ENCODE measurements around the gene PRKD2. TPM values are rescaled to one million over a fixed set of nuclear protein-coding genes. Genes with fewer than 3 reads are reported as not detected.

PRKD2 gene
- polyA plus RNA-seq, 3 donors = 6.5 to 46.9 (median 8.1) TPM

DNA sequence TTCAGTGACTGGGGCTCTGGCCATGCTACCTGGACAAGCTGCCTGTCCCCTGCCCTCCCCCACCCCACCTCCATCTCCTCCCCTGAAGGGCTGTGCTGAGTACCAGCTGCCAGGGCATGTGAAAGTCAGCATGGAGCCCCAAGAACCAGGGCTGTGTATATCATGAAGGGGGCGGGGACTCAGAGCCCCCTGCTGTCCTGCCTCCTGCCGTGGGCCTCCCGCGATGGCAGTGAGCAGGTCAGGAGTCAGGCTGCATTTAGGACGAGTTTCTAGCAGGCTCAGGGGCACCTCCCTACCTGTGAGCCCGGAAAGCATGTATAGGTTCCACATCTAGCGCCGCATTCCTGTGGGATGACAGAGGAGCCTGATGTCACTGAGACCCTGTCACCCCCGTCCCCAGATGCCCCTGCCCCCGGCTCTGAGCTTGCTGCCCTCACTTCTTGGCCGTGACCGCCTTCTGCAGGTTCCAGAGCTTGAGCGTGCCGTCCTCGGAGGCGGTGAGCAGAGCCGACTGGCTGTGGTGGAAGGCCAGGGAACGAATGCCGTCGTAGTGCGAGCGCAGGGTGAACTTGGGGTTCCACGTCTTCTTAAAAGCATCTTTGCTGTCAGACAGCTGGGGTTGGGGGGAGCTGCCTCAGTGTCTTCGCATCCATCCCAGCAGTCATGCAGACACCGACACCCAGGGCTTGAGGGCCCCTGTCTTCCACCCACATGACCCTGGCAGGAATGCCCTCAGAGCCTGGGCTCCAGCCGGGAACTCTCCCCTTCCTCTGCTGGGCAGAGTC is 8.3 kb upstream of the PRKD2 start:
- H3K4me2 ChIP-seq (replicated peaks; ENCODE audit: extremely low read depth, low read length, poor library complexity, severe bottlenecking) = no peak overlapping the region
- no peak overlapping the region for H3K9ac ChIP-seq (ENCODE audit: insufficient read depth, low read length, poor library complexity, severe bottlenecking)
- WGBS (ENCODE audit: insufficient coverage) = 94% methylated on average over 19 of the region's 26 CpGs
- no peaks in the 10 kb centered on the region for H3K9me3 ChIP-seq (replicated peaks in 1 of 2; ENCODE audit: control insufficient read depth in 1 of 2, insufficient read depth in 1 of 2, low read length in 2 of 2)
- H3K27ac ChIP-seq (ENCODE audit: low read depth in 1 of 2, low read length in 2 of 2) = no peak overlapping the region
- H4K20me1 ChIP-seq (ENCODE audit: insufficient read depth, low read length) = peaks cover 100% of the 10 kb centered on the region
- H3K4me1 ChIP-seq (ENCODE audit: control insufficient read depth in 1 of 2, insufficient read depth in 2 of 2, low read length in 2 of 2) = peaks cover 15 to 24% of the 10 kb centered on the region in 2 donors
- no peak overlapping the region for H2AFZ ChIP-seq (ENCODE audit: insufficient read depth, low read depth, low read length, poor library complexity, severe bottlenecking)
- intact Hi-C loops (cut with micrococcal nuclease) = no loop called here
- Mint-ChIP-seq H3K27me3 (ENCODE audit: low read depth in 3 of 3) (peaks cover 2 to 4% (median 2%) of the 10 kb centered on the region in 3 donors), H3K4me3 (no peak overlapping the region), H3K36me3 (peaks cover 84 to 98% of the 10 kb centered on the region in 2 donors), H3K9me3 (no peaks in the 10 kb centered on the region), H3K4me1 (peaks cover 29% of the 10 kb centered on the region), H3K27ac (no peak overlapping the region)
- no peak for TF ChIP-seq CTCF (IDR thresholded peaks at IDR 0.05)
- H3K4me3 ChIP-seq (replicated peaks in 1 of 3; ENCODE audit: low read depth in 2 of 3, low read length in 3 of 3) = no peak overlapping the region
- peaks cover 27% of the 10 kb centered on the region for H3K79me2 ChIP-seq (ENCODE audit: insufficient read depth, low read length)
- no peak for DNase-seq
- no peaks in the 10 kb centered on the region for H3K27me3 ChIP-seq (ENCODE audit: control insufficient read depth in 2 of 2, insufficient read depth in 2 of 2, low read length in 2 of 2)
- peaks cover 99 to 100% of the 10 kb centered on the region in 2 donors for H3K36me3 ChIP-seq (replicated peaks in 1 of 2; ENCODE audit: control insufficient read depth in 1 of 2, insufficient read depth in 2 of 2, low read length in 2 of 2)

DNA sequence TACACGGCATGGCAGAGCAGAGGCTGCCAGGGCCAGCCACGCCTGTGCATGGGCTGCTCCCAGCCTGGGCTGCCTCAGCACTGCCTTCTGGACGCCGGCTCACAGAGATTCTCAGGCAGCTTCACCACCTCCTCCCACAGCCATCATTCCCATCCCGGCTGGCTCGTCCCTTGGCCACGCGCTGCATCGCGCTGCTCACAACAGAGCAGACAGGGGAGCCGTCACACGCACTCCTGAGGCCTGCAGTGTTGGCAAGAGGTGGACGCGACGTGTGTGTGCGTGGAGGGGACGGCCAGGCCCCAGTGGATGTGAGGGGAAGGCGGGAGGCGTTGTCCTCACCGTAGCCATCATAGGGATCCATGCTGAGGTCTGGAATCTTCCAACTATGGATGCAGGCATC is 7.6 kb upstream of the PRKD2 start:
- H3K27me3 ChIP-seq (ENCODE audit: control insufficient read depth in 2 of 2, insufficient read depth in 2 of 2, low read length in 2 of 2) = no peaks in the 10 kb centered on the region
- 97% methylated on average over 19 of the region's 20 CpGs for WGBS (ENCODE audit: insufficient coverage)
- H3K4me3 Mint-ChIP-seq = no peak overlapping the region
- peaks cover 2 to 4% (median 2%) of the 10 kb centered on the region in 3 donors for H3K27me3 Mint-ChIP-seq (ENCODE audit: low read depth in 3 of 3)
- no peak overlapping the region for H2AFZ ChIP-seq (ENCODE audit: insufficient read depth, low read depth, low read length, poor library complexity, severe bottlenecking)
- H3K79me2 ChIP-seq (ENCODE audit: insufficient read depth, low read length) = peaks cover 20% of the 10 kb centered on the region
- TF ChIP-seq CTCF (IDR thresholded peaks at IDR 0.05) = no peak
- peak overlapping the region in 1 of 7 donors; percentile 35 for H3K27ac Mint-ChIP-seq
- no peak overlapping the region for H3K27ac ChIP-seq (ENCODE audit: low read depth in 1 of 2, low read length in 2 of 2)
- H4K20me1 ChIP-seq (ENCODE audit: insufficient read depth, low read length) = peaks cover 100% of the 10 kb centered on the region
- no peak overlapping the region for H3K4me3 ChIP-seq (replicated peaks in 1 of 3; ENCODE audit: low read depth in 2 of 3, low read length in 3 of 3)
- H3K4me2 ChIP-seq (replicated peaks; ENCODE audit: extremely low read depth, low read length, poor library complexity, severe bottlenecking) = no peak overlapping the region
- H3K9ac ChIP-seq (ENCODE audit: insufficient read depth, low read length, poor library complexity, severe bottlenecking) = no peak overlapping the region
- intact Hi-C loops (cut with micrococcal nuclease) = no loop called here
- no peaks in the 10 kb centered on the region for H3K9me3 ChIP-seq (replicated peaks in 1 of 2; ENCODE audit: control insufficient read depth in 1 of 2, insufficient read depth in 1 of 2, low read length in 2 of 2)
- DNase-seq = no peak
- peaks cover 17 to 24% of the 10 kb centered on the region in 2 donors for H3K4me1 ChIP-seq (ENCODE audit: control insufficient read depth in 1 of 2, insufficient read depth in 2 of 2, low read length in 2 of 2)
- H3K36me3 Mint-ChIP-seq = peaks cover 81 to 96% of the 10 kb centered on the region in 2 donors
- H3K9me3 Mint-ChIP-seq = no peaks in the 10 kb centered on the region
- H3K4me1 Mint-ChIP-seq = peaks cover 29% of the 10 kb centered on the region
- H3K36me3 ChIP-seq (replicated peaks in 1 of 2; ENCODE audit: control insufficient read depth in 1 of 2, insufficient read depth in 2 of 2, low read length in 2 of 2) = peaks cover 98 to 99% of the 10 kb centered on the region in 2 donors
